HG02763 (cell line): ENCODE data around the gene MUSTN1.

Source experiments
- ATAC-seq: cut with Tn5 transposase; IDR thresholded peaks from one replicate; pipeline ENCODE4 v1.9.1; 2021; ENCODE audit warnings: mild to moderate bottlenecking, moderate library complexity; ENCODE audit not compliant: unreplicated experiment

Gene MUSTN1

GRCh38 chr3:52787672-52788625, 46.9 kb downstream of the MUSTN1 start:
- ATAC-seq: no peak

- no peak for ATAC-seq
Observed at GRCh38 chr3:52787246-52787645, 47.6 kb downstream of the MUSTN1 start.

GRCh38 chr3:52786330-52787215, 48.2 kb downstream of the MUSTN1 start:
- ATAC-seq: no peak

- no peak for ATAC-seq
Observed at GRCh38 chr3:52784931-52785590, 49.8 kb downstream of the MUSTN1 start.

GRCh38 chr3:52784021-52784621, 50.7 kb downstream of the MUSTN1 start:
- ATAC-seq: no peak

- ATAC-seq: no peak
Observed at GRCh38 chr3:52783211-52783555, 51.6 kb downstream of the MUSTN1 start.
